H1 (cell line): ENCODE results near the gene CRYBB1.

Source experiments
- CTCF ChIP-seq, 3 experiments: IDR thresholded peaks; 1 replicate in 2 of 3; 2 replicates in 1 of 3; pipeline versions ENCODE4 v1.5.1 to v1.6.1; 2011; ENCODE audit warnings: low read length in 3 of 3, mild to moderate bottlenecking in 3 of 3, inconsistent platforms in 2 of 3, low read depth in 1 of 3, moderate library complexity in 1 of 3; ENCODE audit not compliant: insufficient read depth in 1 of 3; ENCODE audit errors: control extremely low read depth in 1 of 3
- EGR1 ChIP-seq: IDR thresholded peaks from 2 replicates; pipeline ENCODE4 v1.6.1; 2011; ENCODE audit warnings: low read depth, low read length, borderline replicate concordance
- JUN ChIP-seq: IDR thresholded peaks from 2 replicates; pipeline ENCODE4 v1.6.1; 2011; ENCODE audit warnings: low read depth, mild to moderate bottlenecking, improper control_type of control experiment, low read length
- MAX ChIP-seq: IDR thresholded peaks from 2 replicates; pipeline ENCODE4 v1.6.1; 2012; ENCODE audit warnings: inconsistent platforms
- POLR2AphosphoS5 ChIP-seq: IDR thresholded peaks from 2 replicates; pipeline ENCODE4 v1.6.1; 2011; ENCODE audit warnings: low read depth, low read length
- SIN3A ChIP-seq, 2 experiments: IDR thresholded peaks in 1 of 2; conservative IDR thresholded peaks in 1 of 2; 2 replicates each; pipeline ENCODE4 v1.6.1; 2011 to 2012; ENCODE audit warnings: low read length in 2 of 2, improper control_type of control experiment in 1 of 2, low read depth in 1 of 2, mild to moderate bottlenecking in 1 of 2
- TAF1 ChIP-seq: IDR thresholded peaks from 2 replicates; pipeline ENCODE4 v1.6.1; 2011; ENCODE audit warnings: mild to moderate bottlenecking, low read depth, low read length

GRCh38 chr22:26634189-26634588 lies 16.4 kb upstream of the CRYBB1 start:
- no peak for TF ChIP-seq CTCF (IDR thresholded peaks at IDR 0.05; ENCODE audit: control extremely low read depth in 1 of 3, insufficient read depth in 1 of 3, low read depth in 1 of 3, low read length in 3 of 3)
- TF ChIP-seq JUN, result no peak
- TF ChIP-seq POLR2AphosphoS5, result no peak
- TF ChIP-seq MAX, result no peak
- no peak for TF ChIP-seq SIN3A (conservative IDR thresholded peaks at IDR 0.05 in 1 of 2, IDR thresholded peaks at IDR 0.05 in 1 of 2; ENCODE audit: low read depth in 1 of 2, low read length in 2 of 2)
- no peak for TF ChIP-seq TAF1
- TF ChIP-seq EGR1, result no peak
